NCI-H1694 (cell line): Measurements from ENCODE around the gene VSIG2.
A peak's percentile ranks its signal among the peaks of the same experiment; 100 is the strongest.
"Not testable (repeated sequence)": the region's sequence is repeated elsewhere in the genome, so short reads cannot be mapped to it uniquely, and the experiment has no call there.

ENCODE experiments used
- DNase-seq: peaks from one replicate; lab custom pipeline; 2025; lab: John Stamatoyannopoulos, UW

The VSIG2 gene, protein sequence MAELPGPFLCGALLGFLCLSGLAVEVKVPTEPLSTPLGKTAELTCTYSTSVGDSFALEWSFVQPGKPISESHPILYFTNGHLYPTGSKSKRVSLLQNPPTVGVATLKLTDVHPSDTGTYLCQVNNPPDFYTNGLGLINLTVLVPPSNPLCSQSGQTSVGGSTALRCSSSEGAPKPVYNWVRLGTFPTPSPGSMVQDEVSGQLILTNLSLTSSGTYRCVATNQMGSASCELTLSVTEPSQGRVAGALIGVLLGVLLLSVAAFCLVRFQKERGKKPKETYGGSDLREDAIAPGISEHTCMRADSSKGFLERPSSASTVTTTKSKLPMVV

DNA sequence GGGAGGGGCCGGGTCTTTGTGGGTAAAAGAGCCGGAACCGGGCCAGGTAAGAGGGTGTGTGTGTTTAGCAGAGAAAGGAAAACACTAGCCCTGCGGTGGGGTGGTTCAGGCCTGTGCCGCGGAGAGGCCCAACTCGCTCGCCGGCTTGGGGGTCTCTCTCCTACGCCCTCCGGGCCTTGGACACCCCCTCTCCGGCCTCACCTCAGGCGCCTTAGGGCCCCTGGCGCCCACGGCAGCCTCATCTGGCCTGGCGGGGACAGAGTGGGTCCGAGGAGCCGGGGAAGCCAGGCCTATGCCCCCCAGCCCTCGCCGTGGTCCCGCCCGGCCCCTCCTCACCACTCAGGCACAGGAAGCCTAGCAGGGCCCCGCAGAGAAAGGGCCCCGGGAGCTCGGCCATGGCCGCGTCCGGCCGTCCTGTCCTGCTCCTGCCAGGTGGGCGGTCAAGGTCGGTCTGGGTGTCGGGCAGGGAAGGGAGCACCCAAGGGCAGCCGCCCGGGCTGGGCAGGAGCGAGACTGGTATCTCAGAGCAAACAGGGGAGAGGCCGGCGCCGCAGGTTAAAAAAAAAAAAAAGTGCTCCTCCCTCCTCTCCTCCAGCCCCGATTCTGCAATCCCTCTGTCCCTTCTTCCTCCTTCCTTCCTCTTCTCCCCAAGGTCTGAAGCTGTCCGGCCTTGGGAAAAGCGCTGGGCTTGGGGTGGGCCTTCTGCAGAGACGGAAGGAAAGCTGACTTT is at the start of gene VSIG2:
Gene VSIG2, minus strand, starts transcription at position 515 of the 730 bp plus-strand sequence. Its CDS starts 118 bp downstream, at position 397.
- DNase-seq, result no peak

DNA sequence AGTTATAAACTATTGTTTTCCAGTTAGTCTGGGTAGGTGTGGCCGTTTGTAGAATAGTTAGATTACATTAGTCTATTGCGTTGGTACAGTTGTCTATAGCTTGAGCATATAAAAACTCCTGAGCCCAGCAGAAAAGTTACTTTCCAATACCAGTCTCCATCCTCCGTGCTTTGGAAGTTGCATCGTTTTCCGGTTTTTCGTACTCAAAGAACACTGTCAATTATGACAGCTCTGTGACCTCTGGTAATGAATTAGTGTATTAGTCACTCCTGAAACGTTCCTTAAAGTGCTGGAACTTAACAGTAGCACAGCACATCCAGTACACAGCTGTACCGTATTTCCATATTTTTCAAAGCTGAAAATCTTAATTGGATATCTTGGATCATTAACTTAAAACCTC is 49.0 kb upstream of the VSIG2 start:
- DNase-seq, result no peak

DNA sequence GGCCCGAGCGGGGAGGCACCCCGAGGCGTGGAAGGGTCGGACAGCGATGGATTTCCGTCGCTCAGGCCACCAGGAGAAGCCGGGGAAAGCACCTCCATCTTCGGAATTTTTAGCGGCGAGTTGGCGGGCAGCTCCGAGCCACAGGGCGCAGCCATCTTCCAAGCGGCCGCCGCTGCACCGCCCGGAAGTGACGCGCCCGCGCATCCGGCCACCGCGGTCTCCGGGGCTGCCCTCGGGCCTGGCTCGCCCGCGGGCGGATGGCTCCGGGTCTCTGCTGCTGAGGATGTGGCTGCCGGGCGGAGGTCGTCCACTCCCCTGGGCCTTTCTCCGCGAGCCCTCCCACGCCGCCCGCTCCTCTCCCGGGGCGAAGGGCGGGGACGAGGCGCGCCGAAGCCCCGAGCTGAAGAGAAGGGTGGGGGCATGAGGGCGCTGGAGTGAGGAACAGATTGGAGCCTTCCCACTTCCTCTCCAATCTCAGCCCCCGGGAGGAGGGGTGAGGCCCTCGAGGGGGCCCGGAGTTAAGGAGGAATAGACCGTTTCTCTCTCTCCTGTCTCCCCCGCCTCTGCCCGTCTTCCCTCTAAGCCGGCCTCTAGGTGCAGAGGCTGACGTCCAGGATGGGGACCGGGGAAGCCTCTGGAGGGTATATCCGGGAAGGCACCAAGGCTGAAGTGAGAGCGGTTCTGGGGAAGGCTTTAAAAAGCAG is 48.3 kb upstream of the VSIG2 start, which contains the start of gene MSANTD2:
Gene MSANTD2, minus strand, starts transcription at position 181 of the 704 bp plus-strand sequence. Its CDS starts 26 bp downstream, at position 155.
- peak; percentile 29 for DNase-seq

DNA sequence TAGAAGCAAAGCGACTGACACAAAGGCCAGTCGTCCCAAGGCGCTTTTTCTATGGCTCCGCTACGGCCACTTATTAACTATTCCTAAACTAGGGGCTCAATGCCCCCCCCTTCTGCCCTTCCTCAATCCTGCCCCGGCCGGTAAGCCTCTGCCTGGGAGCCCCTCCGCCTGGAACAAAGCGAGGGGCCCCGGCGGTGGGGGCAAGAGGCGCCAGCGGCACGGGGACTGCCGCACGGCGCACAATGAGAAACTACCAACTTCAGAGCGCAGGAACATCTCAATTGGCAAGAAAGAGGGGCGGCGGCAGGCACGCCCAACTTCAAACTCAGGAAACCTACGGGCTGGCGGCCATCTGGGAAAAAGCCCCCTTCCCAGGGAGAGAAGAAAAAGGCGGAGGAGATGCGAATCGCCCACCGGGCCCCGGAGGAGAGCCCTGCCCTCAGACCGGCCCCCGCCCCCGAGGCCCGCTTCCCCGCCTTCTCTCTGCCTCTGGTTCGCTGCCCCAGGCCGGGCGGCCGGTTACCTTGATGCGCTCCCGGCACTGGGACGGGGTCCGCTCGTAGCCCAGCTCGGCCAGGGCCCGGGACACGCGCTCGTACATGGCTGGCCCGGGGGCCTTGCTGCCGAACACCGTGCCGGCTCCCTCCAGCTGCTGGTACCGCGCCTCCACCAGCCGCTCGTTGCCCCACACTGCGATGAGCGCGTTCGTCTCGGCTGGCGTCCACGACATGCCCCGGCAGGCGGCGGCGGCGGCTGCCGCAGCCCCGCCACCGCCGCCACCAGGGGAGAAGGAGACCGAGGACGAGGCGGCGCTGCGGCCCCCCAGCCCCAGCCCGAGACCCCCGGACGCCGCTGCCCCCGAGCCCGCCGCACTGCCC is 47.5 kb upstream of the VSIG2 start:
- DNase-seq, result no peak

DNA sequence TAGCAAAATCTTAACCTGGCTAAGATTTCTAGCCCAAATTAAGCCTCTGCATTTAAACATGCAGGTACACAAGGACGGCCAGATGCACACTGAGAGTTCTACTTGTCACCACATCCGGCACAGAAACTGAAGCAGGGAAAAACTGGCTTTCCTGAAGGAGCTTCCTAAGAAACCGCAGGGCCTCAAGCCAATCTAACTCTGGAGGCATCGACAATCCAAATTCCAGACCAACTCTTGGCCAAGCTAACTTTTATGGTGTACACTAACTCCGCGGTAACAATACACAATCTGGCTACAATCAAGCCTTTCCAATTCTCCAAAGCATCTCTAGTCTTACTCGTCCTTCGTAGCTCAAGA is 46.9 kb upstream of the VSIG2 start:
- DNase-seq, result no peak

DNA sequence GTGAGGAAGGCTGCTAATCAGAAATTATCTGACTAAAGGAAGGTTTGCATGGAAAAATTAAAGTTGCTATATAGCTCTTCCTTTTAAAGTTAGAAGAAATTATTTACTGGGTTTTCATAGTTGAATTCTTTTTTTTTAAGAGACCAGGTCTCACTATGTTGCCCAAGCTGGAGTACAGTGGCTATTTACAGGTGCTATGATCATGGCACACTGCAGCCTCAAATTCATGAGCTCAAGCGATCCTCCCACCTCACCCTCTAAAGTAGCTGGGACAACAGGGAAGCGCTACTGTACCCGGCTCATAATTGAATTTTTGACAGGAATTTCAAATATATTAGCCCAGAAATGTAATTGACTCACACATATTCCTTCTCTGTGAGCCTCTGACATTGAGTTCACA is 44.3 kb upstream of the VSIG2 start:
- DNase-seq, result no peak

DNA sequence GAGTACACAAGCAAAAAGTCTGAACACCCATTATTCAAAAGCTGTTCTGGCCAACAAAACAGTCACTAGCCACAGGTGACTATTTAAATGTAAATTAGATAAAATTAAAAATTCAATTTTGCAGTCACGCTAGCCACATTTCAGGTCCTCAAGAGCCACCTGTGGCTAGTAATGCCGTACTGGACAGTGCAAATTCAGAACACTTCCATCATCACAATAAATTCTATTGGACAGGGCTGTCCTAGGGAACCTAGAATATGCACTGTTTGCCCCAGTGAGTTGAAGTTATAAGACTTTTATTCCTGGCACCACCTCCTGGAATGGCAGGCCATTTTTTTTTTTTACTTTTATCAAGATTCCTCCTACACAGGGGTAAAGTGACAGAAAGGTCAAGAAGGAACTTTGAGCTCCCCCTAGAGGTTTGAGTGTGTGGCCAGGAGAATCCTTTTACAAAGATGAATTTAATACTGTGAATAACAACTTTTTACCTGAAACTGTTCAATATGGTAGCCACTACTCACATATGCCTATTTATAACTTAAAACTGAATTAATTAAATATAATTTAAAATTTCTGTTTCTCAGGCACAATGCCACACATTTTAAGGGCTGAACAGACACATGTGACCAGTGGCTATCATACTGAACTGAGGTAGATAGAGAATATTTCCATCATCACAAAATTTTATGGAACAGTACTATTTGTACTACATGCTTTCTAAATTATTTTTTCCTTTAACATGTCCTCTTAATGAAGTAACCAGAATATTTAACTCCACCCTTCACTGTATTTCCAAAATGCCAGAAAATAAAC is 41.6 kb upstream of the VSIG2 start:
- no peak for DNase-seq

DNA sequence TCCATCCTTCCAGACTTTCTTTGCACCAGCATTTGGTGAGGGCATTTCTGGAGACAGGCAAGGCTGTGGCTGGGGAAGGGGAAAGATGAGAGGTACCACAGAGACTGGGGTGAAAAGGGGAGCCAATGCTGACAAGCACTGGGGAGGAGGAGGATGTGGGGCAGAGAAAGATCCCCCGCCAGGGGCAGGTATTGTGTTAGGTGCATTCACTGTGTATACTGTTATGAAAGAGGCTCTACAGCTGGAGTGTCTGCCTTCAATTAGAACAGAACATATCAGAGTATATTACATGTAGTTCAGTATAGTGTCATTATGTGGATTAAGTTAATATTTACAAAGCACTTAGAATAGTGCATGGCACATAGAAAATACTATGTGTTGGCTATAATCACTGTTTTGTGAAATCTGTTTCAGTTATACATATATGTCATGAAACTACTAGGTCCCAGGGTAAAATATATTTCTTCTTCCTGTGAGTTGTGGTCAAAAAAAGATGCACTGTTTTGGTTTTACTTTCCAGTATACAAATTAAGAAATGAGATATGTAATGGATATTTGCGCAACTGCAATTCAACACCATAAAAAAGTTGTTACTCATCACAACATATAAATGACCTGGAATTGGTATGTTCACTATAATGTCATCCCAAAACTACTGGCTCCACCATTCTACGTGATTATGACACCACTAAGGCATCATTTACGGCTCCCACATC is 39.7 kb upstream of the VSIG2 start:
- no peak for DNase-seq

DNA sequence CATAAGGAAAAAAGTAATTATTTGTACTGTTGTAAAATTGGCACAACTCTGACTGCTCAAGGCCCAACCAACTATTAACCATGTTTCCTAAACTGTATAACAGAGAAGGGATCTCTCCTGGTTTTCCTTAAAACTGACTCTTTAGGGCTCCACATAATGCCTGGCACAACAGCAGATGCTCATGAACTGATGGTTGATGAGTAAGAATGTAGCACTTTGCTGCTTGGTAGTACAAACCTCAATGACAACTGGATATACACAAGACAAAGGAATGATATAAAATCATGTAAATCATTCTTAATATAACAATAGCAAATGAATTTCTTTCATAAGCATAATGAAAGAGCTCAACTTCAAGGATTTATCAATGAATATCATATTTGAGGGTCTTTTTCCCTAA is 36.5 kb upstream of the VSIG2 start:
- no peak for DNase-seq

DNA sequence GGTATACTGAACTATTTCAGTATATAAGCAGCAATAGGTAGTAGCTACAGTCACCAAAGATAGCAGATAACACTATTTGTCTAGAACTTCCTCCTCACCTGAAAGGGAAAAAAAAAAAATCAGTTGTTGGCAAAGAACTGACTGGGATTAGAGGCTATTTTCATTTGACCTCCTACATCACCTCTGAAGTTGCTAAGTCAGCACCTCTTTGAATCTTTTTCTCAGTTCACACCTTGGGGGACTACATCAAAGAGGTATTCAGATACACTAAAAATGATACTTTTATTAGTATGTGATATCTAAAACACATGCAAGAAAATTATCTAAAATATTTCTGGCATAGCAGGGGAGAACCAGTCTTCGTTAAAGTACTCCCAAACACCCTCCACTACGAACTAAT is 32.0 kb upstream of the VSIG2 start:
- no peak for DNase-seq

DNA sequence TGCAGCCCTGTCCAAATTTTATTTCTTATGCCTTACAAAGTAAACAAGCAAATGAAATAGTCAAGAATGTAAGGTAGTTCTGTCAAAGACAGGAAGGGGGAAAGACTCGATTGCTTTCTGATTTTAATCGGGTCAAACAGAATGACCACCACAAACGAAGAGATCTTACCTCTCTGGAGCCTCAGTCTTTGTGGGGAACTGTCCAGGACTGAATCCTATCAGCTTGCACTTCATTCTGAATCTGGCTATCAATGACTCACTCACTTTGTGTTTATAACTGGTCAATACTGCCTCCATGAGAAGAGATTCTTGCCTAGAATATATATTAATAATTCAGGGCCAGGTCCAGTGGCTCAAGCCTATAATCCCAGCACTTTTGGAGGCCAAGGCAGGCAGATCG is 30.9 kb upstream of the VSIG2 start:
- DNase-seq, result no peak

DNA sequence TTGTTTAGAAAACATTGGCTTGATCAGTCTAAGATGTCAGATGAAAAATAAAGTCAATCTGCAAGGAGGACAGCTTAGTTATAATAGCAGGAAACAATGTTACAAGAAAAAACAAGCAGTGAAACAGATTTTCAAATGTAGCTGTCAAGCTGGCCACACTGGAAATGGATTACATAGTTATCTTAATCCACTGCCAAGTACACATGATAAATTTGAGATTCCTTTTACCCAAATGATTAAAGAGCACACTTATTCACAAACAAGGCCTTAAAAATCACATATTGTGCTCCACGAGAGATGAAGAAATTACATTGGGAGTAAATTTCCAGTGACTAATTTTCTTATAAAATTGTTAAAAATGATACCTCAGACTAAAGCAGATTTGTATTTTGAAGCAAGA is 27.5 kb upstream of the VSIG2 start:
- DNase-seq, result no peak

DNA sequence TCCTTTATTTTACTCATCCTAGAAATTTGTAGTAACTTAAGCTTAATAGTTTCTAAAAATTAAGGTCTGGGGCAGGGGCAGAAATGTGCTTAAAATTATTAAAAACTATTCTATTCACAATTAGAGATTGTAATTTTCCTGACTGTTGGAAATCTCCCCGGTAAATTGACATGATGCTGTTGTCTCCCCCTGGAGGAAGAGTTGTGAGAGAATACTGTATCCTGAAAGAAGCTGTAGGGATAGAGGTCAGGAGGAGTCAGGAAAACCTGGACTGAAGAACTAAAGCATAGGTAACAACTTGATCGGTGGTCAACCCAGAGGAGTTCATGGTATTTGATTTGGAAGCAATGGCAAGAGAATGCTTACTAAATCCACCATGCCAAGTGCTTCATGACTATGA is 26.2 kb upstream of the VSIG2 start:
- no peak for DNase-seq

DNA sequence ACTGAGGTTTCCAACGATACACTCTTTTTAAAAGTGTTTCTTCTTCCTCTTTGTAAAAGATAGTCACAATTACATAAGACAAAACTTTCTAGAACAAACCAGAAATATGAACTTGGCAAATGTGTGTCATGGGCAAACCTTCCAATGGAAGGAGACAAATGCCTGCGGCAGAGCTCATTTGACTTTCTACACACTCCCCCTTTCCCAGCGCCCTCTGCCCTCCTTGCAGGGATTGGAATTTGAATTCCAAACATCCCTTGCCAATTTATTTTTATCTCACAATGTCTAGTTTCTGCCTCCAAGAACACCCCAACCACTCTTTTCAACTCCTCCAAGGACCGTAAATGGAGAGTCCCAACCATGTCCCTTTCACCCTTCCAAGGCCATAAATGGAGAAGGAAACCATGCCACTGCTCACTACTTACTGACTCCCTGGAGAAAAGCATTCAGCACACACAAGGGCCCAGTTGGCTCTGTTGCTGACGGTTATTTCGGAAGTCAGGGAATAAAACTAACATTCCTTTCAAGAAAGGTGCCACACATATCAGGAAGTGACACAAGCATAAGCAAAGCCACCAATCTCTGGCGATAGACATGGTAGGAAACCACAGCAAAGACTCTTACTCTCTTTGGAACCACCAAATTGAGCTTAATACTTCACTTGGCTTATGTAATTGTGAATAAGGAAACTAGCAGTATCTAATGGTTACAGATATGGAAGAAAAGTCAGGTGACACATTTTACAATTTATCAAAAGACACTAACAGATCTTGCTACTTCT is 25.0 kb upstream of the VSIG2 start:
- DNase-seq, result no peak

DNA sequence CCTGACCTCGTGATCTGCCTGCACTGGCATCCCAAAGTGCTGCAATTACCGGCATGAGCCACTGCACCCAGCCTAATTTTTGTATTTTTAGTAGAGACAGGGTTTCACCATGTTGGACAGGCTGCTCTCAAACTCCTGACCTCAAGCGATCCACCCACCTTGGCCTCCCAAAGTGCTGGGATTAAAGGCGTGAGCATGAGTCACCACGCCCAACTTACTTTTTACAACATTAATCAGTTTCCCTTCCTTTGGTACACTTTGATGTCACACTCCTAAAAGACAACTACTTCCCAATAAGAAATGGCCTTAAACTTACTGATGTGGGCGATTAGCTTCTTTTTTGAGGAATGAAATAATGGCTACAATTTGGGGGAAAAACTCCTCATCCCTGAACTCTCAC is 18.9 kb upstream of the VSIG2 start:
- DNase-seq, result not testable (repeated sequence)

DNA sequence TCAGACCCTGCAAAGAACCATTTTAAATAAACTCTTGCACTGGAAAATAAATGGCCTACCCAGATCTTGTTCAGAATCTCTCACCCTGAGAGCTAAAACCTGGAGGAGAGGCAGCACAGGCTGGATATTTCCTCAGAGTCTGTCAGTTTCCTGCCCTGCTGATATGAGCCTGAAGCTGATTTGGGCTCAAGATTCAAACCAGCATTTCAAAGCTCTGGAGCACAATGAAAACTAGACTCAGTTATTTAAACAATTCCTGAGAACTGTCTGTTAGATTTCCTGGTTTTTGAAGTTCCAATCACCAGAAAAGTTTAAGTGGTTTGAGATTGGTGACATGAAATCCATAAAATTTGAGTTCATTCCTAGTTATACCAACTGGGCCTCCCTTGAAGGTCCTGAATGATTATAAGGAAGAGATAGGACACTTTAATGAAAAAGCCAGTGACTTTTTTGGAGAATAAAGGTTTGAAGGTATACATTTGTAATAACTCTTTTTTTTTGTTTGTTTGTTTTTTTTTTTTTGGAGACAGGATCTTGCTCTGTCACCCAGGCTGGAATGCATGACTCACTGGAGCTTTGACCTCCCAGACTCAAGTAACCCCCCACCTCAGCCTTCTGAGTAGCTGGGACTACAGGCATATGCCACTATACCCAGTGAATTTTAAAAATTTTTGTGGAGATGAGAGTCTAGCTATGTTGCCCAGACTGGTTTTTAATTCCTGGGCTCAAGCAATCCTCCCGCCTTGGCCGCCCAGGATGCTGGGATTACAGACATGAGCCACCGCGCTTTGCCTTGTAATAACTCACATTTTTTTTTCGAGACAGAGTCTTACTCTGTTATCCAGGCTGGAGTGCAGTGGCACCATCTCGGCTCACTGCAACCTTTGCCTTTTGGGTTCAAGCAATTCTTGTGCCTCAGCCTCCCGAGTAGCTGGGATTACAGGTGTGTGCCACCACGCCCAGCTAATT is 18.0 kb upstream of the VSIG2 start:
- no peak for DNase-seq

DNA sequence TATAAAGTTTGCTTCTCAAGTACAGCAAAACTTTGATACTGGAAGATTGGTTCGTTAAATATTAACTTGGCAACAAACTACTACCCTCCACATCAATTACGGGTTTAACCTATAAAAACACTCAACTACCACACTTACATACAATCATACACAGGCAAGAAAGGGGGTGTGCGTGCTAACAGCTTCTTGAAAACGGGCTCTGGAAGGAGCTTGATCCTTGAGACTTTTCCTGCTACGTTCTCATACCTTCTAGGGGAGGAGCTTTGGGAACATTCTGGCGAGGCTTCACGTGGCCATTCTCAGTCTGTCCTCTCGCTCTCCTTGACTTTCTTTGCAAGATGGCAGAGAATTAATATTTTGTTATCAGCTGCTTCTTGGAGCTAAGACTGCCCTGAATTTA is 16.9 kb upstream of the VSIG2 start:
- no peak for DNase-seq

DNA sequence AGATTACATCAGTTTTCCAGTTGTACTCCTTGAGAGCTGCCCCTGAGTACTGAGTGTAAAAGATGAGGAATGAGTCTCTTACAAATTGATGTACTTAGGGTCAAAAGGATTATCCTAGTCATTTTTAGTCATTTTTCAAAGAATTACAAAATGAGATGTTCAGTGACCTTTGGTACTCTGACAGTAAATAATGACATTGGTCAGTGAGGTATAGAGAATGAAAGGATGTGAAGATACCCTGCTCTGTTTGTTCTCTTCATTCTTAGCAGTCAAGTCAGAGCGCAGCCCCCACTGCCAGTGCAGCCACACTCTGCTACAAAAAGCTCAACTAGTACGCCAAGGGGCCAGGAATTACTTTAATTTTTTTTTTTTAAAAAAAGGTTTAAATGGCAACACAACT is 14.1 kb upstream of the VSIG2 start:
- no peak for DNase-seq
